Thymus (tissue), 11 donors: ENCODE results near the gene CCDC197. TPM values are rescaled to one million over a fixed set of nuclear protein-coding genes. Genes with fewer than 3 reads are reported as not detected.

ENCODE experiments used
- DNase-seq, 9 donors: peaks; one replicate each; pipeline ENCODE4 v3.0.0-alpha.2; 2013; ENCODE audit warnings: low spot score in 9 of 9, low read depth in 6 of 9, missing footprints in 1 of 9
- H3K27ac ChIP-seq, 2 donors: one replicate each; pipeline ENCODE4 v1.5.1; 2013; ENCODE audit warnings: control low read depth in 1 of 2, low read depth in 1 of 2, low read length in 1 of 2, mild to moderate bottlenecking in 1 of 2, moderate library complexity in 1 of 2
- H3K27me3 ChIP-seq, 2 donors: one replicate each; pipeline ENCODE4 v1.5.1; 2013; ENCODE audit warnings: low read length in 1 of 2; ENCODE audit not compliant: control insufficient read depth in 2 of 2, insufficient read depth in 1 of 2
- H3K36me3 ChIP-seq, 2 donors: one replicate each; pipeline ENCODE4 v1.5.1; 2013; ENCODE audit warnings: low read length in 1 of 2, mild to moderate bottlenecking in 1 of 2, moderate library complexity in 1 of 2; ENCODE audit not compliant: control insufficient read depth in 2 of 2, insufficient read depth in 2 of 2
- H3K4me1 ChIP-seq, 2 donors: one replicate each; pipeline ENCODE4 v1.5.1; 2013; ENCODE audit warnings: low read length in 2 of 2; ENCODE audit not compliant: control insufficient read depth in 2 of 2, insufficient read depth in 2 of 2
- H3K4me3 ChIP-seq, 2 donors: one replicate each; pipeline ENCODE4 v1.5.1; 2013; ENCODE audit warnings: low read length in 2 of 2, control low read depth in 1 of 2, mild to moderate bottlenecking in 1 of 2
- H3K9me3 ChIP-seq, 2 donors: one replicate each; pipeline ENCODE4 v1.5.1; 2013; ENCODE audit warnings: low read length in 1 of 2, mild to moderate bottlenecking in 1 of 2; ENCODE audit not compliant: control insufficient read depth in 2 of 2, insufficient read depth in 1 of 2
- WGBS: extraction: QIAGEN DNeasy Blood & Tissue Kit; methylation state at CpG from one replicate; pipeline ENCODE4 v1.1.7; 2013; 5-methylcytosine and 5-hydroxymethylcytosine counted together
- polyA plus RNA-seq: library from polyadenylated mRNA; stranded (reverse); fragments of 200-250 nt; gene quantifications from one replicate; pipeline ENCODE4 v1.2.3, GENCODE V29; 2013
- total RNA-seq: library from RNA; stranded (reverse); fragments of 120-200 nt; gene quantifications from one replicate; pipeline ENCODE4 v1.2.4, GENCODE V29; 2013
- donor health status: healthy.

CCDC197 gene
- total and polyA plus RNA-seq, 2 donors, result not detected

DNA sequence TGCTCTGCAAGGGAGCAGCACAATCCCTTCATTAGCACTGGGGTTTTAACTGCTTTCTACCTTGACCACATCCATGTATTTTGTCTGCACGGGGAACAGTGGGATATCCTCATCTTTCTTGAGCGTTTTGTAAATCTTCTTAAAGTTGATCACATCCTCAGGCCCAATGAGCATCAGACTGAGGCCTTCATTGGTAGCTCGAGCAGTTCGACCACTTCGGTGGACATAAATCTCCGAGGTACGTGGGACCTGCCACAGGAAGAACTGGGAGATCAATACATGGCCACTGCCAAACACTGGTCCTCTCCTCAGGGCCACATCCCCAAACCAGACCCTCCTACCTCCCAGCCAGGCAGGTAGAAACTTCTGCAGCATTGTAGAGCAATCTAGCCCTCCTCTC is 57.8 kb downstream of the CCDC197 start:
- 98% methylated on average over 7 of the region's 7 CpGs for WGBS
- Histone ChIP-seq H3K36me3 (peaks cover 77 to 90% of the 10 kb centered on the region in 2 donors), H3K27me3 (no peaks in the 10 kb centered on the region), H3K4me1 (peaks cover 0 to 2% of the 10 kb centered on the region in 2 donors), H3K4me3 (no peak overlapping the region), H3K27ac (no peak overlapping the region), H3K9me3 (no peaks in the 10 kb centered on the region)
- DNase-seq, result no peak

DNA sequence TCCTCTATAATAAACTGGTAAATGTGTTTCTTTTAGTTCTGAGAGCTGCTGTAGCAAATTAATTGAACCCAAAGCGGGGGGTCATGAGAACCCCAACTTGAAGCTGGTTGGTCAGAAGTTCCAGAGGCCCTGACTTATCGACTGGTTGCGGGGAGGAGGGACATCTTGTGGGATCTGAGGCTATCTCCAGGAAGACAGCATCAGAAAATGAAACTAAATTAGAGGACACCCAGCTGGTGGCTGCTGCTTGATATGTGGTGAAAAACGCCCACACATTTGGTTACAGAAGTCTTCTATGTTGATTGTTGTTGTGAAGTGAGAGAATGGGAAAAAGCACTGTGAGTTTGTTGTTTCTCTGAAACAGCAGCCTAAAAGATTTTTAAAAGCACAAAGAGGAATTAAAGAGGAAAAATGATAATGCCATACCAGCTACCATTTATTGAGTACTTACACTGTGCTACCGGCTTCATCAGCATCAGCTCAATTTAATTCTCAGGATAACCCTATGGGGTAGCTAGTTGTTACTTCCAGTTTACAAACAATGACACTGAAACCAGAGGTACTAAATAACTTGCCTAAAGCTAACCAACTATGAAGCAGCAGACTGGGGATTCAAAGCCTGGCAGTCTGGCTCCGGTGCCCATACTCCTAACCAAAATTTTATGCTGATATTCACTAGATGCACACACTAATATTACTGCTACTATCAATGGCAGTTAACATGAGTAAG is 59.6 kb downstream of the CCDC197 start:
- 82% methylated on average over 6 of the region's 6 CpGs for WGBS
- H3K27me3 ChIP-seq, result no peaks in the 10 kb centered on the region
- H3K9me3 ChIP-seq, result no peaks in the 10 kb centered on the region
- H3K36me3 ChIP-seq, result peaks cover 77 to 90% of the 10 kb centered on the region in 2 donors
- H3K4me3 ChIP-seq, result no peak overlapping the region
- peak in 1 of 9 donors; percentile 45 for DNase-seq
- H3K4me1 ChIP-seq, result peaks cover 0 to 2% of the 10 kb centered on the region in 2 donors
- no peak overlapping the region for H3K27ac ChIP-seq

DNA sequence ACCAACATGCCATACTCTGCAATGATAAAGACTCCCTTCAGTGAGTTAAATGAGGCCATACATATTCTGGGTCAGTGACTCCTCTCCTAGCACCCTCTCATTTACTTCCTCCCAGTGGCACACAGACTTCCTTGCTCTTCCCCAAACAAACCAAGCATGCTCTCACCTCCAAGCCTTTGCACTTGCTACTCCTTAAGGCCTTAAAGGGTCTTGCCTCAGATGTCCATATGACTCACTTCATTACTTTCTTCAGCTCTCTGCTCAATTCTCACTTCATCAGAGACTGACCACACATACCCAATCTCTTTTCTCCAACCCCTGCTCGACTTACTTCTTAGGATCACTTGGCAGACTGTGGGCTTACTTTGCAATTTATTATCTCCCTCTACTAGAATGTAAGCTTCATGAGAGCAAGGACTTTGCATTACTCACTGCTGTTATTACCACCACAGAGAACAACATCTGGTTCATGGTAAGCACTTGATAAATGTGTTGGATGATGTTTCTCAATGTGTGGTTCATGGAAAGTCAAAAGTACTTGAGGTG is 61.1 kb downstream of the CCDC197 start:
- no peak for DNase-seq
- WGBS, result 91% methylated on average over 1 of the region's 1 CpG
- no peaks in the 10 kb centered on the region for H3K9me3 ChIP-seq
- H3K4me3 ChIP-seq, result no peak overlapping the region
- peaks cover 74 to 87% of the 10 kb centered on the region in 2 donors for H3K36me3 ChIP-seq
- no peaks in the 10 kb centered on the region for H3K4me1 ChIP-seq
- H3K27ac ChIP-seq, result no peak overlapping the region
- H3K27me3 ChIP-seq, result no peaks in the 10 kb centered on the region

Other genes with a start within 250 kb of the CCDC197 start
- 0.09 TPM for gene PRIMA1, start 208.8 kb upstream of the CCDC197 start, total RNA-seq
- gene PRIMA1, start 208.8 kb upstream of the CCDC197 start, polyA plus RNA-seq, result 0.84 TPM
- not detected for gene FAM181A, start 70.0 kb upstream of the CCDC197 start, total RNA-seq
- gene FAM181A, start 70.0 kb upstream of the CCDC197 start, polyA plus RNA-seq, result 0.11 TPM
- gene ASB2, start 20.7 kb upstream of the CCDC197 start, total RNA-seq, result 3.7 TPM
- gene ASB2, start 20.7 kb upstream of the CCDC197 start, polyA plus RNA-seq, result 2.6 TPM
- 0.52 TPM for gene OTUB2, start 29.0 kb downstream of the CCDC197 start, total RNA-seq
- gene OTUB2, start 29.0 kb downstream of the CCDC197 start, polyA plus RNA-seq, result 0.27 TPM
- gene DDX24, start 83.9 kb downstream of the CCDC197 start, total RNA-seq, result 191 TPM
- 103 TPM for gene DDX24, start 83.9 kb downstream of the CCDC197 start, polyA plus RNA-seq
- 26.4 TPM for gene IFI27L1, start 84.0 kb downstream of the CCDC197 start, total RNA-seq
- 16.7 TPM for gene IFI27L1, start 84.0 kb downstream of the CCDC197 start, polyA plus RNA-seq
- 360 TPM for gene IFI27, start 113.4 kb downstream of the CCDC197 start, total RNA-seq
- 839 TPM for gene IFI27, start 113.4 kb downstream of the CCDC197 start, polyA plus RNA-seq
- gene IFI27L2, start 132.3 kb downstream of the CCDC197 start, total RNA-seq, result 79.1 TPM
- gene IFI27L2, start 132.3 kb downstream of the CCDC197 start, polyA plus RNA-seq, result 118 TPM
- 0.24 TPM for gene PPP4R4, start 177.0 kb downstream of the CCDC197 start, total RNA-seq
- gene PPP4R4, start 177.0 kb downstream of the CCDC197 start, polyA plus RNA-seq, result 1.3 TPM